GM18499 (cell line): Measurements from ENCODE around the gene CDH12.
"Not testable (repeated sequence)": the region's sequence is repeated elsewhere in the genome, so short reads cannot be mapped to it uniquely, and the experiment has no call there.

Experiments
- ATAC-seq: cut with Tn5 transposase; IDR thresholded peaks from one replicate; pipeline ENCODE4 v1.9.1; 2021; ENCODE audit warnings: moderate number of reproducible peaks; ENCODE audit not compliant: insufficient read depth, unreplicated experiment

CDH12 gene

GRCh38 chr5:22076586-22076985 lies 776.6 kb downstream of the CDH12 start:
- no peak for ATAC-seq

DNA sequence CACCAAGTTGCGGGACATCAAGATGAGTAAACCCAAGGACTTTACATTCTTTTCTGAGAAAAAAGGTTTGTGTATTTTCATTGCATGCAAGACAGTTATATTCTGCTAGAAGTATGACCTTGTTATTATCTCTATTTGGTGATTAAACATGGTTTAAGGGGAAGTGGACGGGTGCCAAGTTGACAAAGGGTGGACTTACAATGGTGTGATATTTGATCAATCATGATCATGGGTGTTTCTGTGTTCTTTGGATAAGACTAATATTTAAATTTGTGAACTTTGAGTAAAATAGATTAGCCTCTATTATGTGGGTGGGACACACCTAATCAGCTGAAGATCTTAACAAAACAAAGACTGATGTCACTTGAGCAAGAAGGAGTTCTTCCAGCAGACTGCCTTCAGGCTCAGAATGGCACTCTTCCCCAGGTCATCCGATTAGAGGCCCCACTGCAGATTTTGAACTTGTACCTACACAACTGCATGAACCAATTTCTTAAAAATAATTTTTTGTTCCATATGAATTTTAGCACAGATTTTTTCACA lies 782.9 kb downstream of the CDH12 start:
- ATAC-seq = no peak

DNA sequence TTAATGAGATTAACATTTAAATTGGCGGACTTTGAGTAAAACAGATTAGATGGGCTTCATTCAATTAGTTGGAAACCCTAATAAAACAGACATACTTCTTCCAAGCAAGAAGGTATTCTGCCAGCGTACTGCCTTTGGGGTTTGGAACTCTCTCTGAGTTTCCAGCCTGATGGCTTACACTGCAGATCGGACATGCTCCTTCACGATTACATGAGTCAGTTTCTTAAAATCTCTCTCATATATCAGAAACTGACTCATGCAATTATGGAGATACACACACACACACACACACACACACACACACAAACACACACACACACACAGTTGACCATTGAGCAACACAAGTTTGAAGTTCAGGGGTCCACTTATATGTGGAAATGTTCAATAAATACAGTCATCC lies 789.4 kb downstream of the CDH12 start:
- ATAC-seq = no peak

DNA sequence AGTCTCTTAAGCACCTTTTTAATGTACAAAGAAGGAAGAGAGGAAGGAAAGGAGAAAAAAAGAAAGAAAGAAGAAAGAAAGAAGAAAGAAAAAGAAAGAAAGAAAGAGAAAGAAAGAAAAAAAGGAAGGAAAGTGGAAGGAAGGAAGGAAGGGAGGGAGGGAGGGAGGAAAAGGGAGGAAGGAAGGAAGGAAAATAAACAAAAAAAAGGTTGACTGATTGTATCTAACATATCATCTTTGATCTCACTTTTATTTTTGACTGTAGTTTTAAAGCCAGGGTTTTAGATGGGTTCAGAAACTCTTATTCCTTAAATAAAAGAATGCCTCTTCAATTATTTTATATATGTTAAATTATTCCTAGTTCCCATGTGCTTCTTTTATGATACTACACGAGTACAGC lies 794.5 kb downstream of the CDH12 start:
- no peak for ATAC-seq

- ATAC-seq = no peak
Observed at GRCh38 chr5:22057012-22057411, 796.1 kb downstream of the CDH12 start.

DNA sequence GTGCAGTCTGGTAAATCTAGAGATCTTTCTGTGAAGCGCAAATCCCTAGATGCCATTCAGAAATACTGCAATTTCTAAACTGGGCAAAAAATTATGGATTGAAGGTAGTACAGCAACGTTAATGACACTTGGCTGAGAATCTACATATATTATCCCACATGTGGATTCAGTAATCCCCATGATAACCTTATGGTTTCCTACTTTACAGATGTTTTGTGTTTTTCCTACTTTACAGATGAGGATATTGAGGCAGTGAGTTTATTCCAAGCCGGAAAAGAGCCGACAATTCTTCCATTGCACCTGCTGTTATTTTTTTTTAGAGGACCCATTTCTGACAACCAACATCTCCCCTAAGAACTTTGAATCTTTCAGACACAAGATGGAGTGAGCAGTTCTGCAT lies 796.5 kb downstream of the CDH12 start:
- no peak for ATAC-seq

DNA sequence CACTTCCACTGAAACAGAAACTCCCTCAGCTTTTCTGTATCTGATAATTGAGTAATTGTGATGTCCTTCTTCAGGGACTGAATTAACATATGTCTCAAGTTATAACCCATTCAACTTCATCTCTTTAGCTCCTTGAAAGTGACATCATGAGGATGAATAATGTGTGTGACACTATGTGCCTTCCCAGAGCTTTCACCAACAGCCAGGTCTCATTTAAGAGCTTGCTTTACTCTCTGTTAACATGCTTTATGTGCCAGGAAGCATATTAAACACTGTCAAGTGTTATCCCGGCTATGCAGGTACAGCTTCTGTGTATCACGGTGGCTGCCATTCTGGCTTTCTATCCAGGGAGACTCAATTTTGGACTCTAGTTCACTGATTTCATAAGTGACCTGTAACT lies 799.9 kb downstream of the CDH12 start:
- ATAC-seq = no peak

GRCh38 chr5:22051881-22052280 lies 801.3 kb downstream of the CDH12 start:
- no peak for ATAC-seq

DNA sequence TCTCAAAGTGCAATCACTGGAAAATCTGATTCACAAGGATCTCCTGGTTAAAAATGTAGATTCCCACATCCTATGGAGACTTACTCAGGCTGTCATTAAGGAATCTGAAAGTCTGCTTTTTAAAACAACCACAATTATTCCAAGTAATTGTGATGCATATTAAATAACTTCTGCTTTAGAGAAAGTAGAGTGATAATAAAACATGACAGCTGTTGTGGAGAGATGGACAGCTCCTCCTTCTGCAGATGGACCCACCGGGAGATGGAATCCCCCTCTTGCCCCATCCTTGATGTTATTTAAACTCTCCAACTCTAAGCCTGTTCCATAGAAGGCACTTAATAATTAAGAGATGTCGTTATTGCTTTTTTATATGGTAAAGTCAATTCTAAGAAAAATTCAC lies 802.2 kb downstream of the CDH12 start:
- ATAC-seq = no peak

GRCh38 chr5:22044229-22044628 lies 808.9 kb downstream of the CDH12 start:
- no peak for ATAC-seq

GRCh38 chr5:22036061-22036460 lies 817.1 kb downstream of the CDH12 start:
- no peak for ATAC-seq

- no peak for ATAC-seq
Observed at GRCh38 chr5:22033066-22033465, 820.1 kb downstream of the CDH12 start.

- no peak for ATAC-seq
Observed at GRCh38 chr5:22023784-22024183, 829.4 kb downstream of the CDH12 start.

DNA sequence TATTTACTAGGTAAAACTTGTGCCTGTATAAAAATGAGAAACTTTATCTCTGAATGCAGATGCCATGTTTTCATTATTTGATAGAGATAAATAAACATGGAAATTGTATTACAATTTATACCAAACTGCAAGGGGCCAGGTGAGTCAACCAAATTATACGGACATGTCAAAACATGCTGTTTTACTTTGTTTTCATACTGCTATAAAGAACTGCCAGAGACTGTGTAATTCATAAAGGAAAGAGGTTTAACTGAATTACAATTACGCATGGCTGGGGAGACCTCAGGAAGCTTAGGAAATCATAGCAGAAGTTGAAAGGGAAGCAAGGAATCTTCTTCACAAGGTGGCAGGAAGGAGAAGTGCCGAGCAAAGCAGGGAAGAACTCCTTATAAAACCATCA lies 840.3 kb downstream of the CDH12 start:
- not testable (repeated sequence) for ATAC-seq

GRCh38 chr5:22010808-22011207 lies 842.3 kb downstream of the CDH12 start:
- not testable (repeated sequence) for ATAC-seq

GRCh38 chr5:22001097-22001496 lies 852.0 kb downstream of the CDH12 start:
- ATAC-seq = not testable (repeated sequence)

DNA sequence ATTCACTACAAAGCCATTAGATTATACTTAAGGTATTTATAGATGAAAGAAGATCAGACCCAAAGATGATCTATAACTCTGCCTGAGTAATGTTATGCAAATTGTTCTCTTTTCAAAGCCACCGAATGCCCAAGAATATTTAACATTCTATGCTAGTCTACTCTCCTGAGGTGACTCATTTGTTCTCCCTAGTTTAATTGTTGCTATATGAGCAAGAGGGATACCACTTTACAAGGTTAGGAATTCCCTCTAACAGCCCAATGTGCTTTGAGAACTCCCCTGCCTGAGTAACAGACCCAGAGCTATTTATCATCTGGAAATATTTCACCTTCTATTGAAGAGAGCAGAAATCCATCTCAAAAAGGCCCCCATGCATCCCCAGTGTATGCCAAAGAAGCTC lies 867.3 kb downstream of the CDH12 start:
- not testable (repeated sequence) for ATAC-seq

DNA sequence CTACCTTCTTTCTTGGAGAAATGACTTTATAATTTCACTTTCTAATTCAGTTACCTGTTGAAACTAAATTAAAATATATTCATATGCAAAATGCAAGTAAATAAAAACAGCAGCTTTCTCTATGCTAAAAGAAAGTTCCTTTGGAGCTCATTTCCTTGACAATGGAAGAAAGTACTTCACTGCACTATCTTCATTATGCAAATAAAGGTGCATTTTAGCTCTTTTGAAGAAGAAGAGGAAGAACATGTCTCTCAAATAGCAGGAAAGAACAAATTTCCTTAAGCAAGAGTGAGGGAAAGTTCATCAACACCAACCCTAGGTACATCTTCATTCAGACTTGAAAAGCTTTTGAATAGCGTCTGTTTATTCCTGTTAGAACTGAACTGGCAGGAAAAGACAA lies 901.6 kb downstream of the CDH12 start:
- not testable (repeated sequence) for ATAC-seq

- ATAC-seq = no peak
Observed at GRCh38 chr5:21931116-21931515, 922.0 kb downstream of the CDH12 start.

- peak; percentile 96 for ATAC-seq
Observed at GRCh38 chr5:21919414-21920022, 933.6 kb downstream of the CDH12 start.

GRCh38 chr5:21918451-21918850 lies 934.7 kb downstream of the CDH12 start:
- no peak for ATAC-seq

GRCh38 chr5:21910731-21911130 lies 942.4 kb downstream of the CDH12 start:
- ATAC-seq = no peak
